IMR-90 (cell line): ENCODE results near the gene TIMM17B. TPM values are rescaled to one million over a fixed set of nuclear protein-coding genes. Genes with fewer than 3 reads are reported as not detected.

Experiments used
- ATAC-seq: fragments of 200-7000 bp; cut with Tn5 transposase; 2 replicates; pipeline ENCODE4 v1.9.1; 2020; ENCODE audit warnings: low read depth, mild to moderate bottlenecking, moderate library complexity
- BruUV-seq: library from RNA; stranded (reverse); fragments of 400-500 nt; replicated peaks from 2 replicates; lab custom pipeline; 2021; lab: Mats Ljungman, UMichigan
- CTCF ChIA-PET: fragments of 300-600 bp; formaldehyde crosslinking; extraction: SDS; loops from one replicate; lab custom pipeline; 2021; ENCODE audit warnings: antibody characterized with exemption; lab: Yijun Ruan, JAX
- POLR2A ChIA-PET: fragments of 300-600 bp; sonication (Branson Sonifier 250); formaldehyde crosslinking; loops from one replicate; lab custom pipeline; 2022; ENCODE audit warnings: antibody characterized with exemption; ENCODE audit not compliant: unreplicated experiment; lab: Charles Lee
- DNase-seq: peaks from one replicate; pipeline ENCODE4 v3.0.0; 2013
- H2AFZ ChIP-seq: replicated peaks from 2 replicates; pipeline ENCODE3; 2013; ENCODE audit warnings: low read length, mild to moderate bottlenecking; ENCODE audit not compliant: poor library complexity
- H2AK5ac ChIP-seq: 2 replicates; pipeline ENCODE4 v1.6.1; 2013; ENCODE audit warnings: low read depth, low read length, inconsistent platforms
- H2AK9ac ChIP-seq: replicated peaks from 2 replicates; pipeline ENCODE3; 2013; ENCODE audit warnings: mild to moderate bottlenecking, low read depth, low read length, moderate library complexity; ENCODE audit not compliant: poor library complexity
- H2BK120ac ChIP-seq: 2 replicates; pipeline ENCODE4 v1.6.1; 2013; ENCODE audit warnings: low read depth, low read length, inconsistent platforms
- H2BK15ac ChIP-seq: 3 replicates; pipeline ENCODE4 v1.6.1; 2013; ENCODE audit warnings: low read depth, low read length, inconsistent platforms
- H2BK20ac ChIP-seq: 2 replicates; pipeline ENCODE4 v1.6.1; 2013; ENCODE audit warnings: low read depth, mild to moderate bottlenecking, inconsistent platforms, low read length, moderate library complexity
- H2BK5ac ChIP-seq: 2 replicates; pipeline ENCODE4 v1.6.1; 2013; ENCODE audit warnings: mild to moderate bottlenecking, low read depth, low read length, inconsistent platforms; ENCODE audit not compliant: poor library complexity, severe bottlenecking
- H3K14ac ChIP-seq: replicated peaks from 2 replicates; pipeline ENCODE4 v1.6.1; 2013; ENCODE audit warnings: low read depth, low read length, inconsistent platforms
- H3K18ac ChIP-seq: 2 replicates; pipeline ENCODE4 v1.6.1; 2013; ENCODE audit warnings: low read depth, low read length, control low read depth
- H3K23ac ChIP-seq: 2 replicates; pipeline ENCODE4 v1.6.1; 2013; ENCODE audit warnings: low read depth, low read length, inconsistent platforms
- H3K27ac ChIP-seq: 2 replicates; pipeline ENCODE4 v1.5.1; 2013; ENCODE audit warnings: mild to moderate bottlenecking, control low read depth, low read length; ENCODE audit not compliant: insufficient read depth
- H3K27me3 ChIP-seq: 2 replicates; pipeline ENCODE4 v1.6.1; 2013; ENCODE audit warnings: low read length; ENCODE audit not compliant: control insufficient read depth, insufficient read depth
- H3K36me3 ChIP-seq: 2 replicates; pipeline ENCODE4 v1.6.1; 2013; ENCODE audit warnings: low read length, mixed read lengths; ENCODE audit not compliant: control insufficient read depth, insufficient read depth
- H3K4ac ChIP-seq: 2 replicates; pipeline ENCODE4 v1.6.1; 2013; ENCODE audit warnings: low read depth, low read length, inconsistent platforms
- H3K4me1 ChIP-seq: 2 replicates; pipeline ENCODE4 v1.6.1; 2013; ENCODE audit warnings: low read length, mixed read lengths; ENCODE audit not compliant: control insufficient read depth, insufficient read depth
- H3K4me2 ChIP-seq: 2 replicates; pipeline ENCODE4 v1.6.1; 2013; ENCODE audit warnings: low read depth, mild to moderate bottlenecking, control low read depth, low read length, moderate library complexity
- H3K4me3 ChIP-seq: 2 replicates; pipeline ENCODE4 v1.5.1; 2013; ENCODE audit warnings: low read depth, mild to moderate bottlenecking, control low read depth, low read length, moderate library complexity; ENCODE audit not compliant: insufficient read depth
- H3K56ac ChIP-seq: 2 replicates; pipeline ENCODE4 v1.6.1; 2013; ENCODE audit warnings: low read length, inconsistent platforms; ENCODE audit not compliant: insufficient read depth; ENCODE audit errors: extremely low read depth
- H3K79me1 ChIP-seq, 2 experiments: 2 replicates each; pipeline ENCODE4 v1.6.1; 2013; ENCODE audit warnings: low read length in 2 of 2, inconsistent platforms in 1 of 2, low read depth in 1 of 2
- H3K9ac ChIP-seq: 2 replicates; pipeline ENCODE4 v1.6.1; 2013; ENCODE audit warnings: low read depth, low read length, control low read depth
- H3K9me1 ChIP-seq: 2 replicates; pipeline ENCODE4 v1.6.1; 2013; ENCODE audit warnings: low read length, inconsistent platforms; ENCODE audit not compliant: insufficient read depth
- H3K9me3 ChIP-seq: 2 replicates; pipeline ENCODE4 v1.6.1; 2013; ENCODE audit warnings: low read length; ENCODE audit not compliant: control insufficient read depth, insufficient read depth
- H4K20me1 ChIP-seq: 2 replicates; pipeline ENCODE4 v1.6.1; 2013; ENCODE audit warnings: low read length, inconsistent platforms; ENCODE audit not compliant: insufficient read depth
- H4K5ac ChIP-seq: 2 replicates; pipeline ENCODE4 v1.6.1; 2013; ENCODE audit warnings: mild to moderate bottlenecking, low read depth, low read length, control low read depth
- H4K8ac ChIP-seq, 2 experiments: 2 replicates each; pipeline ENCODE4 v1.6.1; 2013; ENCODE audit warnings: low read depth in 2 of 2, low read length in 2 of 2, control low read depth in 1 of 2, inconsistent platforms in 1 of 2
- H4K91ac ChIP-seq: 2 replicates; pipeline ENCODE4 v1.6.1; 2013; ENCODE audit warnings: low read depth, low read length, inconsistent platforms; ENCODE audit not compliant: insufficient read depth
- BHLHE40 ChIP-seq: fragments of 150-350 bp; IDR thresholded peaks from 2 replicates; pipeline ENCODE4 v1.6.1; 2016; ENCODE audit warnings: mild to moderate bottlenecking, low read depth, low read length
- CEBPB ChIP-seq: IDR thresholded peaks from 2 replicates; pipeline ENCODE4 v1.6.1; 2012; ENCODE audit warnings: low read depth, low read length, improper control_type of control experiment
- CHD1 ChIP-seq: IDR thresholded peaks from 2 replicates; pipeline ENCODE4 v1.6.1; 2012; ENCODE audit warnings: low read depth, low read length, improper control_type of control experiment
- CTCF ChIP-seq: conservative IDR thresholded peaks from 2 replicates; pipeline ENCODE4 v1.5.1; 2012; ENCODE audit warnings: mild to moderate bottlenecking, low read depth, low read length, improper control_type of control experiment
- FOS ChIP-seq: fragments of 150-350 bp; IDR thresholded peaks from 2 replicates; pipeline ENCODE4 v1.6.1; 2016; ENCODE audit warnings: low read depth, low read length
- MAFK ChIP-seq: IDR thresholded peaks from 2 replicates; pipeline ENCODE4 v1.6.1; 2012; ENCODE audit warnings: low read depth, low read length, improper control_type of control experiment
- MAZ ChIP-seq: IDR thresholded peaks from 2 replicates; pipeline ENCODE4 v1.6.1; 2012; ENCODE audit warnings: low read depth, mild to moderate bottlenecking, low read length, improper control_type of control experiment, moderate library complexity, borderline replicate concordance
- NFE2L2 ChIP-seq: fragments of 150-350 bp; IDR thresholded peaks from 2 replicates; pipeline ENCODE4 v1.6.1; 2016; ENCODE audit warnings: low read depth, mild to moderate bottlenecking, low read length
- POLR2A ChIP-seq: IDR thresholded peaks from 2 replicates; pipeline ENCODE4 v1.6.1; 2012; ENCODE audit warnings: mild to moderate bottlenecking, low read depth, low read length
- RAD21 ChIP-seq: IDR thresholded peaks from 2 replicates; pipeline ENCODE4 v1.6.1; 2012; ENCODE audit warnings: low read length, improper control_type of control experiment
- RCOR1 ChIP-seq: IDR thresholded peaks from 2 replicates; pipeline ENCODE4 v1.6.1; 2012; ENCODE audit warnings: mild to moderate bottlenecking, low read length, improper control_type of control experiment; ENCODE audit not compliant: insufficient replicate concordance
- RFX5 ChIP-seq: IDR thresholded peaks from 2 replicates; pipeline ENCODE4 v1.8.0; 2012; ENCODE audit warnings: low read depth, mild to moderate bottlenecking, low read length, moderate library complexity
- SMC3 ChIP-seq: fragments of 150-350 bp; IDR thresholded peaks from 2 replicates; pipeline ENCODE4 v1.6.1; 2016; ENCODE audit warnings: low read depth, mild to moderate bottlenecking, antibody characterized with exemption, low read length, moderate library complexity
- WGBS, 2 experiments: methylation state at CpG; one replicate each; pipeline versions ENCODE4 v1.1.5 to v1.1.7; 2013; ENCODE audit warnings: missing lambda C conversion rate in 2 of 2; ENCODE audit not compliant: insufficient read length in 1 of 2; ENCODE audit errors: extremely low coverage in 2 of 2; 5-methylcytosine and 5-hydroxymethylcytosine counted together
- dilution Hi-C: fragments of 300-500 bp; cut with HindIII; formaldehyde crosslinking; loops from one replicate; pipeline ENCODE4 v1.14.3; 2018; ENCODE audit warnings: low sequenced_read_pairs; ENCODE audit not compliant: unreplicated experiment
- in situ Hi-C: fragments of 300-500 bp; cut with MboI; formaldehyde crosslinking; loops from 3 replicates; pipeline ENCODE4 v1.14.3; 2019; ENCODE audit warnings: low sequenced_read_pairs, inconsistent platforms, mixed read lengths
- intact Hi-C: fragments of 100-400 bp; cut with micrococcal nuclease; formaldehyde crosslinking; loops from 2 replicates; pipeline ENCODE4 v1.10.0; 2022
- polyA plus RNA-seq, 3 experiments: library from polyadenylated mRNA; depleted of rRNA; stranded (reverse); fragments of >200 nt; gene quantifications; 2 replicates each; pipeline ENCODE4 v1.2.3, GENCODE V29; 2012; ENCODE audit warnings: low replicate concordance in 1 of 3
- total RNA-seq: library from RNA; depleted of rRNA; stranded (reverse); fragments of >200 nt; gene quantifications from 2 replicates; pipeline ENCODE4 v1.2.3, GENCODE V29; 2012
- TF ChIP-seq, protein P1 (sequence below): fragments of 150-350 bp; IDR thresholded peaks from 2 replicates; pipeline ENCODE4 v1.6.1; 2017; ENCODE audit warnings: mild to moderate bottlenecking, antibody characterized with exemption, low read length, low read depth
- TF ChIP-seq, protein P2 (sequence below): fragments of 150-350 bp; IDR thresholded peaks from 2 replicates; pipeline ENCODE4 v1.6.1; 2016; ENCODE audit warnings: low read depth, mild to moderate bottlenecking, low read length, moderate library complexity, borderline replicate concordance

The TIMM17B gene
- total and polyA plus RNA-seq, 2 of the 4 experiments (the other 2 are of a cell fraction), result 28.7 to 73.6 TPM

GRCh38 chrX:48939524-48940228 lies 42.1 kb upstream of the TIMM17B start:
- Histone ChIP-seq H2BK20ac (no peak overlapping the region), H3K9ac (no peak overlapping the region), H3K4me2 (no peak overlapping the region), H3K23ac (peak overlapping the region; percentile 24; the same call in 1 of the 2 replicates), H3K79me1 (peaks cover 0 to 51% of the 10 kb centered on the region in 2 experiments; a peak in 3 of 4 replicates), H2BK120ac (no peak overlapping the region), H2BK5ac (no peak overlapping the region), H2AK5ac (no peak overlapping the region), H2BK15ac (no peak overlapping the region), H3K56ac (no peak overlapping the region), H2AK9ac (no peak overlapping the region), H4K91ac (no peak overlapping the region), H3K27ac (no peak overlapping the region), H2AFZ (no peak overlapping the region), H4K20me1 (peaks cover 50% of the 10 kb centered on the region), H3K4me3 (no peak overlapping the region), H3K18ac (no peak overlapping the region), H4K8ac (no peak overlapping the region), H3K36me3 (peaks cover 30% of the 10 kb centered on the region), H3K4me1 (no peaks in the 10 kb centered on the region; the same call in 1 of the 2 replicates), H3K14ac (no peak overlapping the region), H3K9me1 (peaks cover 4% of the 10 kb centered on the region; the same call in 1 of the 2 replicates), H4K5ac (no peak overlapping the region), H3K27me3 (no peaks in the 10 kb centered on the region), H3K4ac (no peak overlapping the region), H3K9me3 (no peaks in the 10 kb centered on the region)
- POLR2A ChIA-PET, result no interaction called here
- WGBS, 2 experiments, result 80% methylated on average over 1 of the region's 3 CpGs; no CpG with 5 or more reads in 1 of the 2 experiments
- no TSS peak for BruUV-seq
- DNase-seq (no peak), ATAC-seq (no peak)
- intact Hi-C loops (loop anchor here (10.0 kb wide), 1 partner anchor 295 kb away; no protein-coding TSS in a partner anchor), in situ Hi-C loops (no loop called here), dilution Hi-C loops (no loop called here)
- CTCF ChIA-PET, result no interaction called here
- TF ChIP-seq SMC3, result no peak
- no peak for TF ChIP-seq NFE2L2
- TF ChIP-seq CEBPB, result no peak
- TF ChIP-seq MAFK, result no peak
- no peak for TF ChIP-seq POLR2A
- TF ChIP-seq CTCF, result no peak
- no peak for TF ChIP-seq RAD21
- TF ChIP-seq CHD1, result no peak
- TF ChIP-seq BHLHE40, result no peak
- TF ChIP-seq RFX5, result no peak
- TF ChIP-seq, protein P1, sequence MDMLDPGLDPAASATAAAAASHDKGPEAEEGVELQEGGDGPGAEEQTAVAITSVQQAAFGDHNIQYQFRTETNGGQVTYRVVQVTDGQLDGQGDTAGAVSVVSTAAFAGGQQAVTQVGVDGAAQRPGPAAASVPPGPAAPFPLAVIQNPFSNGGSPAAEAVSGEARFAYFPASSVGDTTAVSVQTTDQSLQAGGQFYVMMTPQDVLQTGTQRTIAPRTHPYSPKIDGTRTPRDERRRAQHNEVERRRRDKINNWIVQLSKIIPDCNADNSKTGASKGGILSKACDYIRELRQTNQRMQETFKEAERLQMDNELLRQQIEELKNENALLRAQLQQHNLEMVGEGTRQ, result no peak
- TF ChIP-seq FOS, result no peak
- no peak for TF ChIP-seq RCOR1
- TF ChIP-seq, protein P2, sequence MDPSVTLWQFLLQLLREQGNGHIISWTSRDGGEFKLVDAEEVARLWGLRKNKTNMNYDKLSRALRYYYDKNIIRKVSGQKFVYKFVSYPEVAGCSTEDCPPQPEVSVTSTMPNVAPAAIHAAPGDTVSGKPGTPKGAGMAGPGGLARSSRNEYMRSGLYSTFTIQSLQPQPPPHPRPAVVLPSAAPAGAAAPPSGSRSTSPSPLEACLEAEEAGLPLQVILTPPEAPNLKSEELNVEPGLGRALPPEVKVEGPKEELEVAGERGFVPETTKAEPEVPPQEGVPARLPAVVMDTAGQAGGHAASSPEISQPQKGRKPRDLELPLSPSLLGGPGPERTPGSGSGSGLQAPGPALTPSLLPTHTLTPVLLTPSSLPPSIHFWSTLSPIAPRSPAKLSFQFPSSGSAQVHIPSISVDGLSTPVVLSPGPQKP, result no peak
- TF ChIP-seq MAZ, result no peak
